HCT116 (cell line): ENCODE measurements around the gene EEF2KMT. TPM values are rescaled to one million over a fixed set of nuclear protein-coding genes. Genes with fewer than 3 reads are reported as not detected.

Experiments
- ATAC-seq: fragments of 200-7000 bp; cut with Tn5 transposase; 2 replicates; pipeline ENCODE4 v1.9.1; 2020; ENCODE audit warnings: mild to moderate bottlenecking, moderate library complexity
- BruUV-seq: library from RNA; stranded (reverse); fragments of 400-500 nt; replicated peaks from 2 replicates; lab custom pipeline; 2021; lab: Mats Ljungman, UMichigan
- CTCF ChIA-PET: fragments of 300-600 bp; sonication (Branson Sonifier 250); formaldehyde crosslinking; loops from one replicate; lab custom pipeline; 2021; ENCODE audit warnings: antibody characterized with exemption; lab: Charles Lee
- POLR2A ChIA-PET: fragments of 300-600, 350-600 bp; sonication (Branson Sonifier 250); formaldehyde crosslinking; loops from one replicate; lab custom pipeline; 2021; ENCODE audit warnings: antibody characterized with exemption; lab: Charles Lee
- RAD21 ChIA-PET, 2 experiments: fragments of 300-600 bp; sonication (Branson Sonifier 250); formaldehyde crosslinking; loops; one replicate each; lab custom pipeline; 2023; ENCODE audit warnings: low total read pairs in 2 of 2; ENCODE audit not compliant: uncharacterized antibody in 2 of 2, unreplicated experiment in 2 of 2, low non-redundant PET in 1 of 2; lab: Charles Lee
- DNase-seq: peaks from one replicate; pipeline ENCODE4 v3.0.0-alpha.2; 2010; ENCODE audit warnings: low read depth, low spot score
- H2AFZ ChIP-seq: fragments of 200-600 bp; shearing (Covaris generic), sonication (generic); 2 replicates; pipeline ENCODE4 v1.6.1; 2017; ENCODE audit warnings: low read depth, mixed run types, mixed read lengths, antibody characterized with exemption, low read length; ENCODE audit not compliant: poor library complexity, severe bottlenecking
- H3K27ac ChIP-seq: 2 replicates; pipeline ENCODE4 v1.5.1; 2012; ENCODE audit warnings: low read depth, low read length
- H3K27me3 ChIP-seq: fragments of 200-600 bp; sonication (generic); 2 replicates; pipeline ENCODE4 v1.6.1; 2016; ENCODE audit warnings: mixed run types, low read length, mixed read lengths; ENCODE audit not compliant: insufficient read depth
- H3K36me3 ChIP-seq, 2 experiments: fragments of 200-500 bp in 1 of 2; fragments of 200-600 bp in 1 of 2; sonication (Bioruptor generic) in 1 of 2; sonication (generic) in 1 of 2; 2 replicates each; pipeline versions ENCODE4 v1.5.1 to v1.6.1; 2014 to 2016; ENCODE audit warnings: low read length in 2 of 2, inconsistent platforms in 1 of 2, mixed read lengths in 1 of 2, mixed run types in 1 of 2; ENCODE audit not compliant: insufficient read depth in 2 of 2, control insufficient read depth in 1 of 2
- H3K4me1 ChIP-seq, 2 experiments: fragments of 200-600 bp in 1 of 2; sonication (generic) in 1 of 2; 2 replicates each; pipeline versions ENCODE4 v1.5.1 to v1.6.1; 2012 to 2017; ENCODE audit warnings: low read length in 2 of 2, inconsistent platforms in 1 of 2, mild to moderate bottlenecking in 1 of 2, mixed read lengths in 1 of 2, mixed run types in 1 of 2, moderate library complexity in 1 of 2; ENCODE audit not compliant: insufficient read depth in 2 of 2, control insufficient read depth in 1 of 2
- H3K4me2 ChIP-seq: fragments of 200-600 bp; sonication (generic); 2 replicates; pipeline ENCODE4 v1.6.1; 2017; ENCODE audit warnings: mixed run types, low read length, mixed read lengths
- H3K4me3 ChIP-seq, 2 experiments: fragments of 200-600 bp in 1 of 2; sonication (generic) in 1 of 2; replicated peaks in 1 of 2; 2 replicates each; pipeline ENCODE4 v1.5.1; 2011 to 2016; ENCODE audit warnings: low read length in 2 of 2, control low read depth in 1 of 2, low read depth in 1 of 2, mild to moderate bottlenecking in 1 of 2, mixed read lengths in 1 of 2, mixed run types in 1 of 2
- H3K79me2 ChIP-seq: fragments of 200-600 bp; sonication (generic); 2 replicates; pipeline ENCODE4 v1.6.1; 2017; ENCODE audit warnings: mild to moderate bottlenecking, mixed run types, low read length, moderate library complexity, mixed read lengths; ENCODE audit not compliant: insufficient read depth
- H3K9ac ChIP-seq: fragments of 200-600 bp; sonication (generic); 2 replicates; pipeline ENCODE4 v1.6.1; 2016; ENCODE audit warnings: low read length, mixed read lengths
- H3K9me2 ChIP-seq: fragments of 200-600 bp; sonication (generic), shearing (Covaris generic); 2 replicates; pipeline ENCODE4 v1.6.1; 2017; ENCODE audit warnings: mixed run types, mild to moderate bottlenecking, moderate library complexity; ENCODE audit not compliant: insufficient read depth
- H3K9me3 ChIP-seq, 2 experiments: fragments of 200-500 bp in 1 of 2; fragments of 200-600 bp in 1 of 2; sonication (Bioruptor generic) in 1 of 2; sonication (generic) in 1 of 2; 2 replicates each; pipeline ENCODE4 v1.6.1; 2014 to 2017; ENCODE audit warnings: low read length in 2 of 2, mixed read lengths in 2 of 2, inconsistent platforms in 1 of 2, low read depth in 1 of 2, mild to moderate bottlenecking in 1 of 2, mixed run types in 1 of 2, moderate library complexity in 1 of 2; ENCODE audit not compliant: control insufficient read depth in 1 of 2, insufficient read depth in 1 of 2
- H4K20me1 ChIP-seq: fragments of 200-600 bp; sonication (generic), shearing (Covaris generic); 2 replicates; pipeline ENCODE4 v1.6.1; 2017; ENCODE audit warnings: mixed run types, mild to moderate bottlenecking, moderate library complexity; ENCODE audit not compliant: insufficient read depth
- CBX3 ChIP-seq: IDR thresholded peaks from 2 replicates; pipeline ENCODE4 v1.6.1; 2012; ENCODE audit warnings: low read depth
- EGR1 ChIP-seq: IDR thresholded peaks from 2 replicates; pipeline ENCODE4 v1.6.1; 2012; ENCODE audit warnings: low read depth
- ELF1 ChIP-seq: IDR thresholded peaks from 2 replicates; pipeline ENCODE4 v1.6.1; 2012; ENCODE audit warnings: low read depth, borderline replicate concordance
- EZH2 ChIP-seq: fragments of 200-600 bp; sonication (generic); IDR thresholded peaks from 2 replicates; pipeline ENCODE4 v1.6.1; 2017; ENCODE audit warnings: antibody characterized with exemption, mixed run types
- EZH2phosphoT487 ChIP-seq: fragments of 200-600 bp; IDR thresholded peaks from 2 replicates; pipeline ENCODE4 v1.6.1; 2018; ENCODE audit warnings: antibody characterized with exemption, borderline replicate concordance
- FOSL1 ChIP-seq: IDR thresholded peaks from 2 replicates; pipeline ENCODE4 v1.6.1; 2012; ENCODE audit warnings: low read depth
- JUND ChIP-seq: IDR thresholded peaks from 2 replicates; pipeline ENCODE4 v1.6.1; 2012
- POLR2AphosphoS5 ChIP-seq: IDR thresholded peaks from 2 replicates; pipeline ENCODE4 v1.6.1; 2011; ENCODE audit warnings: mild to moderate bottlenecking, low read depth, low read length, moderate library complexity
- RAD21 ChIP-seq: IDR thresholded peaks from 2 replicates; pipeline ENCODE4 v1.6.1; 2012; ENCODE audit warnings: low read depth, mild to moderate bottlenecking
- SIN3A ChIP-seq: IDR thresholded peaks from 2 replicates; pipeline ENCODE4 v1.6.1; 2012; ENCODE audit warnings: low read depth
- SP1 ChIP-seq: IDR thresholded peaks from 2 replicates; pipeline ENCODE4 v1.6.1; 2012; ENCODE audit warnings: low read depth
- YY1 ChIP-seq: IDR thresholded peaks from 2 replicates; pipeline ENCODE4 v1.6.1; 2011; ENCODE audit warnings: low read length, low read depth, moderate library complexity, mild to moderate bottlenecking; ENCODE audit not compliant: insufficient replicate concordance; ENCODE audit errors: extremely low read depth
- ZFX ChIP-seq: fragments of 450-650 bp; IDR thresholded peaks from 2 replicates; pipeline ENCODE4 v1.6.1; 2017
- intact Hi-C: fragments of 100-400 bp; cut with micrococcal nuclease; formaldehyde crosslinking; loops from 2 replicates; pipeline ENCODE4 v1.10.0; 2022
- total RNA-seq: library from RNA; stranded (reverse); gene quantifications from one replicate; pipeline ENCODE4 v1.2.1, GENCODE V29; 2021; ENCODE audit not compliant: unreplicated experiment
- TF ChIP-seq, protein P1 (sequence below): IDR thresholded peaks from 2 replicates; pipeline ENCODE4 v1.6.1; 2012
- TF ChIP-seq, protein P2 (sequence below): IDR thresholded peaks from 2 replicates; pipeline ENCODE4 v1.6.1; 2011; ENCODE audit warnings: mild to moderate bottlenecking, low read length, moderate library complexity; ENCODE audit not compliant: insufficient replicate concordance; ENCODE audit errors: extremely low read depth
- TF ChIP-seq, protein P3 (sequence below): IDR thresholded peaks from 2 replicates; pipeline ENCODE4 v1.6.1; 2012; ENCODE audit warnings: low read depth

Gene EEF2KMT
- total RNA-seq, 1 experiment from 2014 or later: 25.6 TPM

DNA sequence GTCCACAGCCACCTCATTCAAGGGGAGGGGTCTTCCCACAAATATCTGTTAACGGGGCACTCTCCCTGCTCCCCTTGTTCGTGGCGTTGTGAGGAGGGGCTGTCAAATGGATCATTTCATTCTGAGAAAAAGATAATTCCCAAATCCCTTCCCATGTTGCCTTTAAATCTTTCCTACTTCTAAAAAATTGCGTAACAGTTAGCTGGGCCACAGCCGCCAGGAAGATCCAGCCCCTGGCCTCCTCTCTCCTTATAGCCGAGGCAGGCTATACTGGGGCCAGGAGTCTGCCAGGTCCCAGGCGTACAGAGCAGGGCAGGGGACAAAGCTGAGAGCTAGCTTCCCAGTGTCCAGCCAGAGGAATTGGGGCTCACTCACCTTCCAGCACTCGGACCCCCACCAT, 32.3 kb downstream of the EEF2KMT start:
- Histone ChIP-seq H3K9me3 (no peaks in the 10 kb centered on the region), H3K27me3 (peaks cover 15% of the 10 kb centered on the region; the same call in 1 of the 2 replicates), H3K4me1 (no peaks in the 10 kb centered on the region), H3K9me2 (no peaks in the 10 kb centered on the region), H3K4me3 (no peak overlapping the region), H2AFZ (no peak overlapping the region), H3K79me2 (no peaks in the 10 kb centered on the region), H3K4me2 (no peak overlapping the region), H4K20me1 (no peaks in the 10 kb centered on the region), H3K36me3 (no peaks in the 10 kb centered on the region), H3K27ac (no peak overlapping the region), H3K9ac (no peak overlapping the region)
- DNase-seq (no peak), ATAC-seq (no peak)
- intact Hi-C loops: no loop called here
- TF ChIP-seq SIN3A (no peak), CBX3 (no peak), EGR1 (no peak), SP1 (no peak), RAD21 (no peak), EZH2 (no peak), ELF1 (no peak), YY1 (no peak)
- TF ChIP-seq, protein P1, sequence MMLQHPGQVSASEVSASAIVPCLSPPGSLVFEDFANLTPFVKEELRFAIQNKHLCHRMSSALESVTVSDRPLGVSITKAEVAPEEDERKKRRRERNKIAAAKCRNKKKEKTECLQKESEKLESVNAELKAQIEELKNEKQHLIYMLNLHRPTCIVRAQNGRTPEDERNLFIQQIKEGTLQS: no peak
- RAD21 ChIA-PET: no interaction called here
- no TSS peak for BruUV-seq
- CTCF ChIA-PET: interaction anchor here (0.8 kb wide), 1 partner anchor 9 kb away, joined by 3 read pairs; no protein-coding TSS in a partner anchor
- POLR2A ChIA-PET: no interaction called here

DNA sequence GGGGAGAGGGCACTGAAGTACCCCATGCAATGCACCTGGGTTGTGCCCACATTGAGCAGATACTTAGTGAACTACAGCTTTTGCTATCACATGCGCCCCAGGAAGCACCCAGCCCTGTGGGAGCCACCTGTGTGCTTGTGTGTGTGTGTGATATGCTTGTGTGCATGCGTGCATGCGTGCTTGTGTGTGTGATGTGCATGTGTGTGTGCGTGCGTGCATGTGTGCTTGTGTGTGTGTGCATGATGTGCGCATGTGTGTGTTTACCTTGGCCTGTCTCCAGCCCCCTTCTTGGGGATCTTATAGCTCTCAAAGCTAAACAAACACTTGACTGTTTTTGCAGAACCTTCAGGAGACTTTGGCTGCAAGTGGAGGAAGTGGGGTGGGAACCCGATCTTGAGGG, 32.7 kb downstream of the EEF2KMT start:
- ChIA-PET POLR2A (no interaction called here), RAD21 (no interaction called here), CTCF (interaction anchor here (0.8 kb wide), 1 partner anchor 9 kb away, joined by 3 read pairs; no protein-coding TSS in a partner anchor)
- intact Hi-C loops: no loop called here
- no peak for DNase-seq
- Histone ChIP-seq H3K9me2 (no peaks in the 10 kb centered on the region), H3K4me2 (no peak overlapping the region), H3K4me1 (no peaks in the 10 kb centered on the region), H2AFZ (no peak overlapping the region), H3K27ac (no peak overlapping the region), H3K36me3 (no peaks in the 10 kb centered on the region), H3K9me3 (no peaks in the 10 kb centered on the region), H3K4me3 (no peak overlapping the region), H3K27me3 (peaks cover 15% of the 10 kb centered on the region; the same call in 1 of the 2 replicates), H3K79me2 (no peaks in the 10 kb centered on the region), H3K9ac (no peak overlapping the region), H4K20me1 (no peaks in the 10 kb centered on the region)
- no peak for ATAC-seq
- BruUV-seq: no TSS peak
- no peak for TF ChIP-seq POLR2AphosphoS5
- TF ChIP-seq, protein P2, sequence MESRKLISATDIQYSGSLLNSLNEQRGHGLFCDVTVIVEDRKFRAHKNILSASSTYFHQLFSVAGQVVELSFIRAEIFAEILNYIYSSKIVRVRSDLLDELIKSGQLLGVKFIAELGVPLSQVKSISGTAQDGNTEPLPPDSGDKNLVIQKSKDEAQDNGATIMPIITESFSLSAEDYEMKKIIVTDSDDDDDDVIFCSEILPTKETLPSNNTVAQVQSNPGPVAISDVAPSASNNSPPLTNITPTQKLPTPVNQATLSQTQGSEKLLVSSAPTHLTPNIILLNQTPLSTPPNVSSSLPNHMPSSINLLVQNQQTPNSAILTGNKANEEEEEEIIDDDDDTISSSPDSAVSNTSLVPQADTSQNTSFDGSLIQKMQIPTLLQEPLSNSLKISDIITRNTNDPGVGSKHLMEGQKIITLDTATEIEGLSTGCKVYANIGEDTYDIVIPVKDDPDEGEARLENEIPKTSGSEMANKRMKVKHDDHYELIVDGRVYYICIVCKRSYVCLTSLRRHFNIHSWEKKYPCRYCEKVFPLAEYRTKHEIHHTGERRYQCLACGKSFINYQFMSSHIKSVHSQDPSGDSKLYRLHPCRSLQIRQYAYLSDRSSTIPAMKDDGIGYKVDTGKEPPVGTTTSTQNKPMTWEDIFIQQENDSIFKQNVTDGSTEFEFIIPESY: no peak
- TF ChIP-seq EZH2phosphoT487: no peak
- no peak for TF ChIP-seq ZFX
- TF ChIP-seq SIN3A: no peak
- no peak for TF ChIP-seq FOSL1
- TF ChIP-seq JUND: no peak
- TF ChIP-seq, protein P3, sequence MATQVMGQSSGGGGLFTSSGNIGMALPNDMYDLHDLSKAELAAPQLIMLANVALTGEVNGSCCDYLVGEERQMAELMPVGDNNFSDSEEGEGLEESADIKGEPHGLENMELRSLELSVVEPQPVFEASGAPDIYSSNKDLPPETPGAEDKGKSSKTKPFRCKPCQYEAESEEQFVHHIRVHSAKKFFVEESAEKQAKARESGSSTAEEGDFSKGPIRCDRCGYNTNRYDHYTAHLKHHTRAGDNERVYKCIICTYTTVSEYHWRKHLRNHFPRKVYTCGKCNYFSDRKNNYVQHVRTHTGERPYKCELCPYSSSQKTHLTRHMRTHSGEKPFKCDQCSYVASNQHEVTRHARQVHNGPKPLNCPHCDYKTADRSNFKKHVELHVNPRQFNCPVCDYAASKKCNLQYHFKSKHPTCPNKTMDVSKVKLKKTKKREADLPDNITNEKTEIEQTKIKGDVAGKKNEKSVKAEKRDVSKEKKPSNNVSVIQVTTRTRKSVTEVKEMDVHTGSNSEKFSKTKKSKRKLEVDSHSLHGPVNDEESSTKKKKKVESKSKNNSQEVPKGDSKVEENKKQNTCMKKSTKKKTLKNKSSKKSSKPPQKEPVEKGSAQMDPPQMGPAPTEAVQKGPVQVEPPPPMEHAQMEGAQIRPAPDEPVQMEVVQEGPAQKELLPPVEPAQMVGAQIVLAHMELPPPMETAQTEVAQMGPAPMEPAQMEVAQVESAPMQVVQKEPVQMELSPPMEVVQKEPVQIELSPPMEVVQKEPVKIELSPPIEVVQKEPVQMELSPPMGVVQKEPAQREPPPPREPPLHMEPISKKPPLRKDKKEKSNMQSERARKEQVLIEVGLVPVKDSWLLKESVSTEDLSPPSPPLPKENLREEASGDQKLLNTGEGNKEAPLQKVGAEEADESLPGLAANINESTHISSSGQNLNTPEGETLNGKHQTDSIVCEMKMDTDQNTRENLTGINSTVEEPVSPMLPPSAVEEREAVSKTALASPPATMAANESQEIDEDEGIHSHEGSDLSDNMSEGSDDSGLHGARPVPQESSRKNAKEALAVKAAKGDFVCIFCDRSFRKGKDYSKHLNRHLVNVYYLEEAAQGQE: no peak
- TF ChIP-seq, protein P1: no peak
